ENCODE results near the gene CLCN6.

DNA sequence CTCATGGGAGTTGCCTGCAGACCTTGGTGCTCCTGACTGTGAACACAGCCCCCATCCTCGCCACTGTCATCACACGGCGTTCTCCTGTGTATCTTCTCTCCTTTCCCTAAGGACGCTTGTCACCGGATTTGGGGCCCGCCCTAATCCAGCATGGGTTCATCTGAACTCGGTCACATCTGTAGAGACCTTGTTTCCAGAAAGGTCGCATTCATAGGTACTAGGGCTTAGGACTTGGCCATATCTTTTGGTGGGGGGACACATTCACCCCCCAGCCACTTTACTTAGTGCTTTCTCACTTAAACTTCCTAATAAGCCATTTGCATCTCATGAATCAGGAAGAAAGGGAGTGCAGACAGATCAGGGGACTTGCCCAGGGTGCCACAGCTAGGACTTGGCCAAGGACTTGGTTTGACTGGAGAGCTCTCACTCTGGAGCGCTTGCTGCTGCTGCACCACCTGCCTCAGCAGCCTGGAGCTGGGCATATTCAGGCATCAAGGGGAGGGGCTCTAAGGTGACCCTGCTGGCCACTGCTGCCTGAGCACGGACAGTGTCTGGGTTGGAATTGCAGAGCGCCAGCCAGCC, 31.9 kb downstream of the CLCN6 start:
- TF ChIP-seq, protein P1, sequence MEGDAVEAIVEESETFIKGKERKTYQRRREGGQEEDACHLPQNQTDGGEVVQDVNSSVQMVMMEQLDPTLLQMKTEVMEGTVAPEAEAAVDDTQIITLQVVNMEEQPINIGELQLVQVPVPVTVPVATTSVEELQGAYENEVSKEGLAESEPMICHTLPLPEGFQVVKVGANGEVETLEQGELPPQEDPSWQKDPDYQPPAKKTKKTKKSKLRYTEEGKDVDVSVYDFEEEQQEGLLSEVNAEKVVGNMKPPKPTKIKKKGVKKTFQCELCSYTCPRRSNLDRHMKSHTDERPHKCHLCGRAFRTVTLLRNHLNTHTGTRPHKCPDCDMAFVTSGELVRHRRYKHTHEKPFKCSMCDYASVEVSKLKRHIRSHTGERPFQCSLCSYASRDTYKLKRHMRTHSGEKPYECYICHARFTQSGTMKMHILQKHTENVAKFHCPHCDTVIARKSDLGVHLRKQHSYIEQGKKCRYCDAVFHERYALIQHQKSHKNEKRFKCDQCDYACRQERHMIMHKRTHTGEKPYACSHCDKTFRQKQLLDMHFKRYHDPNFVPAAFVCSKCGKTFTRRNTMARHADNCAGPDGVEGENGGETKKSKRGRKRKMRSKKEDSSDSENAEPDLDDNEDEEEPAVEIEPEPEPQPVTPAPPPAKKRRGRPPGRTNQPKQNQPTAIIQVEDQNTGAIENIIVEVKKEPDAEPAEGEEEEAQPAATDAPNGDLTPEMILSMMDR (IDR thresholded peaks at IDR 0.05), result no peak
- TF ChIP-seq POLR2A (IDR thresholded peaks at IDR 0.05), result no peak

All from adrenal gland (tissue), 5 donors.